ENCODE data around the gene C14orf180.

C14orf180 gene

DNA sequence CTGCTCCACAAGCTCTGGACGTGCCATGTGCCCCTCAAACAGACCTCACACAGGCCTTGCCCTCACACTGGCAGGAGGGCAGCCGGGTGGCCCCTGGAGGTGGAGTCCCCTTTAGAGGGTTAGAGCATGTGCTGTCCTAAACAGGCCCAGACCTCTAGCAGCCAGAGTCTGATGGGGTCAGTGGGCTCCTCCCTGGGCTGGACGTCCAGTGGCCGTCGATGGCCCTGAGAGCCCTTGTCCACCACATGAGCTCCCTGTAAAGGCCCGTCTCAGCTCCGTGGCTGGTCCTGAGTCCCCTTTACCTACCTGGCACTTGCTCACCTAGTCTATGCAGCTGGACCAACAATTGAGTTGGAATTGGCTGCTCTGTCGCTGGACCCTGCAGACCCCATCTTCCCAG lies 21.2 kb downstream of the C14orf180 start:
- Histone ChIP-seq H3K9me3 (no peaks in the 10 kb centered on the region), H3K4me1 (peaks cover 24% of the 10 kb centered on the region), H3K27me3 (no peaks in the 10 kb centered on the region), H3K4me3 (ENCODE audit: low read depth, low read length) (no peak overlapping the region), H3K36me3 (no peaks in the 10 kb centered on the region)
- no peak for DNase-seq
- no peak for TF ChIP-seq CTCF (IDR thresholded peaks at IDR 0.05; ENCODE audit: low read depth, low read length)

GRCh38 chr14:104601786-104602185 lies 22.2 kb downstream of the C14orf180 start:
- no peaks in the 10 kb centered on the region for H3K36me3 ChIP-seq
- no peak for TF ChIP-seq CTCF (IDR thresholded peaks at IDR 0.05; ENCODE audit: low read depth, low read length)
- no peaks in the 10 kb centered on the region for H3K27me3 ChIP-seq
- H3K4me3 ChIP-seq (ENCODE audit: low read depth, low read length), result no peak overlapping the region
- DNase-seq, result peak; percentile 91
- peaks cover 24% of the 10 kb centered on the region for H3K4me1 ChIP-seq
- no peaks in the 10 kb centered on the region for H3K9me3 ChIP-seq

DNA sequence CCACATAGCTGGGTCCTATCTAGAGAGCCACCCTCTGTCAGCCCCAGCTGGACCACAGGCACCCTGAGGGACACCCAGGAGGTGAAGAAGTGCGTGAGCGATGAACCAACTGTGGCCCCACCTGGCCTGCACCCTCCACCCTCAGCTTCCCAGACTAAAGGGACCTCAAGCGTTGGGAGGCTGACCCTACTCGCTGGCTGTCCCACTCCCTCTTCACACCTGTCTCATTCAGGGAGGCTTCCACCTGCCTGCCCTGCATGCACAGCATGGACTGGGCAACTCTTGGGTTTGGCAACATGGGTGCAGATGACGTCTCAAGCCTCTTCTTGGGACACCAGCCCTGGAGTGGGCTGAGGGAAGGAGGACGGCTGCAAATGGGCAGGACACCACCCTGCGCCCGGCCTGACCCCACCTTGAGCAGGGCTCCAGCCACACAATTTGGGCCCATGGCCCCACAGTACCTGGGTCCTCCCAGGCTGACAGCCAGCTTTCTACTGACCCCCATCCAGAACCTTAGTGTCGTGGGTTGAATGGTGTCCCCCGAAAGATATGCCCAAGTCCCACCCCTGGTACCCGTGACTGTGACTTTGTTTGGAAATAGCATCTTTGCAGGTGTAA lies 22.9 kb downstream of the C14orf180 start:
- no peak for DNase-seq
- H3K4me1 ChIP-seq, result peaks cover 24% of the 10 kb centered on the region
- no peaks in the 10 kb centered on the region for H3K36me3 ChIP-seq
- TF ChIP-seq CTCF (IDR thresholded peaks at IDR 0.05; ENCODE audit: low read depth, low read length), result no peak
- no peaks in the 10 kb centered on the region for H3K9me3 ChIP-seq
- H3K4me3 ChIP-seq (ENCODE audit: low read depth, low read length), result no peak overlapping the region
- H3K27me3 ChIP-seq, result no peaks in the 10 kb centered on the region

- H3K27me3 ChIP-seq, result no peaks in the 10 kb centered on the region
Measured at GRCh38 chr14:104602933-104603325, 23.4 kb downstream of the C14orf180 start.

DNA sequence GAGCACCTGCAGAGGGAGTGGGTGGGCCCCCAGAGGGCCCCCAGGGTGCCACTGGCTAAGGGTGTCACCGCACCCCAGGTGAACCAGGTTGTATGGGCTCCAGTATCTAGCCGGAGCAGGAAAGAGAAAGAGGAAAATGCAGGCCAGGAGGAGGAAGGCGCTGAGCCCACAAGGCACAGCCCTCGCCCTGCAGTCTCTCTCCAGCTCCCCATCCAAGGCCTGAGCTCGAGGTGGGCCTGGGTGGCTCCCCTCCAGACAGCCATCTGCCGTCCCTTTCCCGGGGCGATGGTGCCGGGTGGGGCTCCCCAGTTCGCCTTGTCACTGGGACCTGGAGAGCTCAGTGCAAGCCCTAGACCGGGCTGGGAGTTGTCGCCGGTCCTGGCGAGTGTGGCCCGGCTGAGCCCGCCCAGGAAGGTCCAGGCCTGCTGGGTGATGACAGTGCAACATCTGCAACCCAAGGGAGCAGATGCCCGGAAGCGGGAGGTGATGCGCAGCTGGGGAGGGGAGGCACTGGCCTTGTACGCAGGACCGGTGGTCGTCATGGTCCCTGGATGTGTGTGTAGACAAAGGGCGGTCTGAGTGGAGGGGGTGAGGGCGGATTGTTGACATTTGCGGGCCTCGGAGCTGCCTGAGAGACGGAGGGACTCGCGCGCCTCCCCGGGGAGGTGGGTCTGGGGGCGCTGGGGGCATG lies 24.3 kb downstream of the C14orf180 start:
- no peaks in the 10 kb centered on the region for H3K27me3 ChIP-seq
- peaks cover 24% of the 10 kb centered on the region for H3K4me1 ChIP-seq
- DNase-seq, result no peak
- H3K36me3 ChIP-seq, result no peaks in the 10 kb centered on the region
- no peak for TF ChIP-seq CTCF (IDR thresholded peaks at IDR 0.05; ENCODE audit: low read depth, low read length)
- no peaks in the 10 kb centered on the region for H3K9me3 ChIP-seq
- H3K4me3 ChIP-seq (ENCODE audit: low read depth, low read length), result no peak overlapping the region

More at GRCh38 chr14:104602933-104603325, 23.4 kb downstream of the C14orf180 start:
- no peak for DNase-seq
- no peaks in the 10 kb centered on the region for H3K9me3 ChIP-seq
- no peak for TF ChIP-seq CTCF (IDR thresholded peaks at IDR 0.05; ENCODE audit: low read depth, low read length)
- H3K36me3 ChIP-seq, result no peaks in the 10 kb centered on the region
- H3K4me1 ChIP-seq, result peaks cover 24% of the 10 kb centered on the region
- H3K4me3 ChIP-seq (ENCODE audit: low read depth, low read length), result no peak overlapping the region

Measured in BE2C (cell line).